Amygdala (tissue), 56 donors: ENCODE results near the gene ITPRIP.

Source experiments
- DNase-seq, 56 donors: peaks; one replicate each; lab custom pipeline; 2025; lab: John Stamatoyannopoulos, UW

Gene ITPRIP

GRCh38 chr10:104327745-104328645 lies 10.3 kb downstream of the ITPRIP start:
- DNase-seq, result peak in 8 of 56 donors; percentile 15 to 72 (median 32)

- no peak for DNase-seq
Measured at GRCh38 chr10:104326991-104327610, 11.2 kb downstream of the ITPRIP start.

- peak in 2 of 56 donors; percentile 15 to 16 for DNase-seq
Measured at GRCh38 chr10:104325436-104326435, 12.5 kb downstream of the ITPRIP start.

GRCh38 chr10:104324931-104325330 lies 13.3 kb downstream of the ITPRIP start:
- DNase-seq, result no peak

- DNase-seq, result peak in 1 of 56 donors; percentile 11
Measured at GRCh38 chr10:104324221-104324686, 14.0 kb downstream of the ITPRIP start.

GRCh38 chr10:104323760-104324201 lies 14.5 kb downstream of the ITPRIP start:
- no peak for DNase-seq

GRCh38 chr10:104323085-104323484 lies 15.2 kb downstream of the ITPRIP start:
- DNase-seq, result no peak

GRCh38 chr10:104322416-104322782 lies 15.9 kb downstream of the ITPRIP start:
- no peak for DNase-seq

GRCh38 chr10:104321725-104322415 lies 16.4 kb downstream of the ITPRIP start:
- DNase-seq, result no peak

GRCh38 chr10:104321226-104321625 lies 17.0 kb downstream of the ITPRIP start:
- DNase-seq, result peak in 1 of 56 donors; percentile 26

GRCh38 chr10:104318810-104319741 lies 19.2 kb downstream of the ITPRIP start:
- DNase-seq, result no peak

GRCh38 chr10:104318326-104318725 lies 19.9 kb downstream of the ITPRIP start:
- DNase-seq, result no peak

GRCh38 chr10:104317726-104318299 lies 20.5 kb downstream of the ITPRIP start:
- no peak for DNase-seq

- DNase-seq, result no peak
Measured at GRCh38 chr10:104317269-104317710, 21.0 kb downstream of the ITPRIP start.

GRCh38 chr10:104316321-104317099 lies 21.8 kb downstream of the ITPRIP start:
- no peak for DNase-seq

GRCh38 chr10:104315486-104315921 lies 22.8 kb downstream of the ITPRIP start:
- DNase-seq, result no peak
